ENCODE measurements around the gene CERS4. TPM values are rescaled to one million over a fixed set of nuclear protein-coding genes. Genes with fewer than 3 reads are reported as not detected.
"Not testable (repeated sequence)": the region's sequence is repeated elsewhere in the genome, so short reads cannot be mapped to it uniquely, and the experiment has no call there.

The CERS4 gene
- total RNA-seq, 4 donors from 2014 or later: 18.4 to 34.1 (median 26.6) TPM

DNA sequence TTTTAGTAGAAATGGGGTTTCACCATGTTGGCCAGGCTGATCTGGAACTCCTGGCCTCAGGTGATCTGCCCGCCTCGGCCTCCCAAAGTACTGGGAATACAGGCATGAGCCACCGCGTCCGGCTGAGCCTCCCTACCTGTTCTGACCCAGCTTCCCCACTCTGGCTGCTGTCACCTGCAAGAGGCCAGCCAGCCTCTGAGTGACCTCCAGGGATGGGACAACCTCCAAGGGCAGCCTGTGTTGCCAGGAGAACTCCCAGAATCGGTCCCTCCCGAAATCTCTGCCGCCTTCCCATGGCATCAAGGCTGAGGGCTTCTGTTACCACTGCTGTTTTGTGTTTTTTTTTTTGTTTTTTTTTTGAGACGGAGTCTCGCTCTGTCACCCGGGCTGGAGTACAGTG lies 11.3 kb downstream of the CERS4 start:
- ATAC-seq (ENCODE audit: low FRiP score): no peak
- no peak for DNase-seq (ENCODE audit: low spot score)
- TF ChIP-seq, protein P1, sequence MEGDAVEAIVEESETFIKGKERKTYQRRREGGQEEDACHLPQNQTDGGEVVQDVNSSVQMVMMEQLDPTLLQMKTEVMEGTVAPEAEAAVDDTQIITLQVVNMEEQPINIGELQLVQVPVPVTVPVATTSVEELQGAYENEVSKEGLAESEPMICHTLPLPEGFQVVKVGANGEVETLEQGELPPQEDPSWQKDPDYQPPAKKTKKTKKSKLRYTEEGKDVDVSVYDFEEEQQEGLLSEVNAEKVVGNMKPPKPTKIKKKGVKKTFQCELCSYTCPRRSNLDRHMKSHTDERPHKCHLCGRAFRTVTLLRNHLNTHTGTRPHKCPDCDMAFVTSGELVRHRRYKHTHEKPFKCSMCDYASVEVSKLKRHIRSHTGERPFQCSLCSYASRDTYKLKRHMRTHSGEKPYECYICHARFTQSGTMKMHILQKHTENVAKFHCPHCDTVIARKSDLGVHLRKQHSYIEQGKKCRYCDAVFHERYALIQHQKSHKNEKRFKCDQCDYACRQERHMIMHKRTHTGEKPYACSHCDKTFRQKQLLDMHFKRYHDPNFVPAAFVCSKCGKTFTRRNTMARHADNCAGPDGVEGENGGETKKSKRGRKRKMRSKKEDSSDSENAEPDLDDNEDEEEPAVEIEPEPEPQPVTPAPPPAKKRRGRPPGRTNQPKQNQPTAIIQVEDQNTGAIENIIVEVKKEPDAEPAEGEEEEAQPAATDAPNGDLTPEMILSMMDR (IDR thresholded peaks at IDR 0.05): no peak

DNA sequence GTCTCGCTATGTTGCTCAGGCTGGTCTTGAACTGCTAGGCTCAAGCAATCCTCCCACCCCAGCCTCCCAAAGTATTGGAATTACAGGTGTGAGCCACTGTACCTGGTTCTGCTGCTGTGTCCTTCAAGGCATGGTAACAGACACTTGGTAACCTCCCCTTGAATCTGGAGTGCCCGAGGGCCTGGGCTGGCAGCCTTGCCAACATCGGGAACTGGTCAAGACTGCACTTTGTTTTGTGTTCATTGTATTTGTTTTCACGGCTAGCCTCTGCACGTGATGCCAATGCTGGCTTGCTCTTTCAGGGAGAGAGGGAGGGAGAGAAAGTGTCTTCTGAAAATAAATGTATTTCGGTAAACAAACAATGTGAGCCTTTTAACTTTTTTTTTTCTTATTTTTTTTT lies 12.0 kb downstream of the CERS4 start:
- DNase-seq (ENCODE audit: low spot score) (no peak), ATAC-seq (ENCODE audit: low FRiP score) (no peak)
- TF ChIP-seq, protein P1 (IDR thresholded peaks at IDR 0.05): no peak

DNA sequence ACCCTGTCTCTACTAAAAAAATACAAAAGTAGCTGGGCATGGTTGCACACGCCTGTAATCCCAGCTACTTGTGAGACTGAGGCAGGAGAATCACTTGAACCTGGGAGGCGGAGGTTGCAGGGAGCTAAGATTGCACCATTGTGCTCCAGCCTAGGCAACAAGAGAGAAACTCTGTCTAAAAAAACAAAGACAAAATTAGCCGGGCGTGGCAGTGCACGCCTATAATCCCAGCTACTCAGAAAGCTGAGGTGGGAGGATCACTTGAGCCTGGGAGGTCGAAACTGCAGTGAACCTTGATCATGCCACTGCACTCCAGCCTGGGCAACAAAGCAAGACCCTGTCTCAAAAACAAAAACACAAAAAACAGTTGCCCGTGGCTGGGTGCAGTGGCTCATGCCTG lies 14.3 kb downstream of the CERS4 start:
- ATAC-seq (ENCODE audit: low FRiP score); DNase-seq (ENCODE audit: low spot score): not testable (repeated sequence)

DNA sequence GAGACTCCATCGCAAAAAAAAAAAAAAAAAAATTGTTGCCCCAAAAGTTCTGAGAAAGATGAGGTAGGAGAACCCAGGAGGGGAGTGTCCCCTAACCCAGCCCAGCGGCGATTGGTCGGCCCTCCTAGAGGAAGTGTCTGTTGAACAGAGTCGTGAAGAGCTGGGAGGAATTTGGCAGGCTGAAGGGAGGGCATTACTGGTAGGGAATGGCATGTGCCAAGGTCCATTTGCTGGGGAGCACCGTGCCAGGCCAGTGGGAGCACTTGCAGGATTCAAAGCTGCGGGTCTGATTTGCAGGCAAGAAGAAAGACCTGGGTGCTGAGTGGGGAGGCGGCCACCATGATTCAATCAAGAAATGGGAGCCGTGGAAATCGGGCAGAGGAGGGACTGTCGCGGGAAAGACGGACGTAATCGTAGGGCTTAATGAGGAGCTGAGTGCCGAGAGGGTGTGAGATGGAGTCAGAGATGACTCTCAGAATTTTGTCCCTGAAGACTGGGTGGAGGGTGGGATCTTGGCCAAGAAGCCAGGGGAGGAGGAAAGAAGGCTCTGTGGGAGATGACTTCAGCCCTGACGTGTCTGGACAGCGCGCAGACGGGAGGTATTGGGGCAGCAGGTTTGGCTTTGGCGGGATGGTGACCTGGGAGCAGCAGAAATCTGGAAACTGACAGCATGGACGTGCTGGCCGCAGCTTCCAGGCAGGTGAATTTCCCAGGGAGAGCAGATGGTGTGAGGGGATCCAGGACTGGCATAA lies 15.4 kb downstream of the CERS4 start:
- TF ChIP-seq, protein P1 (IDR thresholded peaks at IDR 0.05): no peak
- DNase-seq (ENCODE audit: low spot score) (no peak), ATAC-seq (ENCODE audit: low FRiP score) (no peak)

DNA sequence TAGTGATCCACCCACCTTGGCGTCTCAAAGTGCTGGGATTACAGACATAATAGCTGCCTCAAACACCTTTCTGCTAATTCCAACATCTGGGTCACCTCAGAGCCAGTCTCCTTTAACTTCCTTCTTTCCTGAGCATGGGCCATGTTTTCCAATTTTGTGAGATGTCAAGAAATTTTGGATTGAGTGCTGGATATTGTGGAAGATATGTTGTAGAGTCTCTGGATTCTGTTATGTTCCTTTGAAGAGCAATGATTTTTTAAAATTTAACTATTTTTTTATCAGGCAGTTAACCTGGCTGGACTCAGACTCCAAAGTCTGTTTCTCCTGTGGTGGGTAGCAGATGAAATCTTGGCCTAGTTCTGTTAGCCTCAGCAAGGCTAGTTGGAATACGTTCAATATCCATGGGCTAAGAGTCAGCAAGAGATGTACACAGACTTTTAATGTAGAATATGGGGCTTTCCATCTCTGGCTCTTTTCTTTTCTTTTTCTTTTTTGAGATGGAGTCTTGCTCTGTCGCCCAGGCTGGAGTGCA lies 22.0 kb downstream of the CERS4 start:
- TF ChIP-seq, protein P1 (IDR thresholded peaks at IDR 0.05): no peak
- DNase-seq (ENCODE audit: low spot score) (no peak), ATAC-seq (ENCODE audit: low FRiP score) (no peak)

DNA sequence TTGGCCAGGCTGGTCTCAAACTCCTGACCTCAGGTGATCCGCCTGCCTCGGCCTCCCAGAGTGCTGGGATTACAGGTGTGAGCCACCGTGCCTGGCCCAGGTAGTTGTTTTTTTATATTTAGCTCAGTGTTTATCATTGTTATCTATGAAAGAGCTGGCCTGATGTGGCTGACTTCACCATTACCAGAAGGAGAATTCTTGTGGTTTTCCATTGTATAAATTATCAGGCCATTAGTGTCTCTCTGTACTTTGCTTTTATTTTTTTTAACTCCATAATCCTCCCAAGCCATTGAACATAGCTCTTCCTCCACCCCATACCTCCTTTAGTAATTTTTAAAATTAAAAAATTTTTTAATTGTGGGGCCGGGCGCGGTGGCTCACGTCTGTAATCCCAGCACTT lies 24.2 kb downstream of the CERS4 start:
- no peak for ATAC-seq (ENCODE audit: low FRiP score)
- DNase-seq (ENCODE audit: low spot score): no peak
- TF ChIP-seq, protein P1 (IDR thresholded peaks at IDR 0.05): no peak

DNA sequence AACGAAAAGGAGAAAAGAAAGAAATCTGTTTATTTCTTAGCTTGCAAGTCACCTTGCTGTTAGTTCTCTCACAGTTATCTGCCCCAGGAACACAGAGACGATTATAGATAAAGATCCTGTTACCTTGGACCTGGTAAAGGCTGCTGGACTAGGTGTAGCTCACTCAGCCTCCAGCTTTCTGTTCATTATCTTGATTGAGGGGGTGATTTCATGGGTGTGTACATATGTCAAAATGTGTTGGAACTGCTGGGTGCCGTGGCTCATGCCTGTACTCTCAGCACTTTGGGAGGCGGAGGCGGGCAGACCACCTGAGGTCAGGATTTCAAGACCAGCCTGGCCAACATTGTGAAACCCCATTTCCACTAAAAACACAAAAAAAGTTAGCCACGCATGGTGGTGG lies 27.9 kb downstream of the CERS4 start:
- ATAC-seq (ENCODE audit: low FRiP score) (no peak), DNase-seq (ENCODE audit: low spot score) (no peak)
- TF ChIP-seq, protein P1 (IDR thresholded peaks at IDR 0.05): no peak
